ENCODE results near the gene TLDC2.
"Not testable (repeated sequence)": the region's sequence is repeated elsewhere in the genome, so short reads cannot be mapped to it uniquely, and the experiment has no call there.

TLDC2 gene

GRCh38 chr20:36927704-36928103 lies 51.8 kb downstream of the TLDC2 start:
- DNase-seq: no peak
- intact Hi-C loops (cut with DNase I): no loop called here

- intact Hi-C loops (cut with DNase I): no loop called here
- DNase-seq: no peak
Observed at GRCh38 chr20:36929290-36929689, 53.4 kb downstream of the TLDC2 start.

- intact Hi-C loops (cut with DNase I): no loop called here
- no peak for DNase-seq
Observed at GRCh38 chr20:36929691-36930090, 53.8 kb downstream of the TLDC2 start.

GRCh38 chr20:36932067-36932466 lies 56.1 kb downstream of the TLDC2 start:
- peak in 1 of 42 donors; percentile 12 for DNase-seq

GRCh38 chr20:36932476-36933426 lies 56.8 kb downstream of the TLDC2 start:
- DNase-seq: peak in 1 of 42 donors; percentile 9
- intact Hi-C loops (cut with DNase I): no loop called here

More at GRCh38 chr20:36932067-36932466, 56.1 kb downstream of the TLDC2 start:
- intact Hi-C loops (cut with DNase I): not testable (repeated sequence)

- intact Hi-C loops (cut with DNase I): not testable (repeated sequence)
- peak in 1 of 42 donors; percentile 22 for DNase-seq
Observed at GRCh38 chr20:36933571-36933970, 57.6 kb downstream of the TLDC2 start.

GRCh38 chr20:36936341-36936740 lies 60.4 kb downstream of the TLDC2 start:
- DNase-seq: peak in 1 of 42 donors; percentile 12
- intact Hi-C loops (cut with DNase I): no loop called here

- intact Hi-C loops (cut with DNase I): not testable (repeated sequence)
- DNase-seq: peak in 2 of 42 donors; percentile 10 to 38
Observed at GRCh38 chr20:36936761-36937401, 60.9 kb downstream of the TLDC2 start.

- no peak for DNase-seq
- intact Hi-C loops (cut with DNase I): no loop called here
Observed at GRCh38 chr20:36937402-36937770, 61.4 kb downstream of the TLDC2 start.

GRCh38 chr20:36941401-36941835 lies 65.5 kb downstream of the TLDC2 start:
- peak in 7 of 42 donors; percentile 7 to 51 (median 18) for DNase-seq
- intact Hi-C loops (cut with DNase I): no loop called here

Measured in head of caudate nucleus (tissue), 42 donors.